Measurements from ENCODE around the gene ST14.

ST14 gene

GRCh38 chr11:130159657-130160497 is at the start of gene ST14:
ST14 (plus strand) TSS chr11:130159782; CDS start chr11:130159980, 198 bp downstream.
- H3K79me2 ChIP-seq (ENCODE audit: control insufficient read depth, insufficient read depth, low read length, unreplicated experiment), result no peaks in the 10 kb centered on the region
- H3K27ac ChIP-seq (ENCODE audit: low read depth, low read length), result no peak within 1 kb of the TSS
- H3K27me3 ChIP-seq (ENCODE audit: insufficient read depth, low read length), result peaks cover 47% of the 10 kb centered on the region
- peak within 1 kb of the TSS; percentile 69 for H3K4me3 ChIP-seq (ENCODE audit: low read depth, low read length)
- peaks cover 10% of the 10 kb centered on the region for H3K4me1 ChIP-seq (ENCODE audit: control insufficient read depth, insufficient read depth, low read length, unreplicated experiment)
- no peak within 1 kb of the TSS for H2AFZ ChIP-seq (ENCODE audit: low read length, unreplicated experiment)
- no peaks in the 10 kb centered on the region for H3K36me3 ChIP-seq (ENCODE audit: insufficient read depth, low read length)

GRCh38 chr11:130110339-130111108 is 49.1 kb upstream of the ST14 start:
- Histone ChIP-seq H3K4me3 (ENCODE audit: low read depth, low read length) (no peak overlapping the region), H3K27me3 (ENCODE audit: insufficient read depth, low read length) (no peaks in the 10 kb centered on the region), H3K36me3 (ENCODE audit: insufficient read depth, low read length) (peaks cover 13% of the 10 kb centered on the region; the same call in 1 of the 2 replicates), H3K4me1 (ENCODE audit: control insufficient read depth, insufficient read depth, low read length, unreplicated experiment) (peaks cover 4% of the 10 kb centered on the region), H3K27ac (ENCODE audit: low read depth, low read length) (no peak overlapping the region), H2AFZ (ENCODE audit: low read length, unreplicated experiment) (no peak overlapping the region), H3K79me2 (ENCODE audit: control insufficient read depth, insufficient read depth, low read length, unreplicated experiment) (peaks cover 8% of the 10 kb centered on the region)

GRCh38 chr11:130112071-130112830 is 47.3 kb upstream of the ST14 start:
- no peaks in the 10 kb centered on the region for H3K79me2 ChIP-seq (ENCODE audit: control insufficient read depth, insufficient read depth, low read length, unreplicated experiment)

GRCh38 chr11:130114281-130114680 is 45.3 kb upstream of the ST14 start:
- H3K79me2 ChIP-seq (ENCODE audit: control insufficient read depth, insufficient read depth, low read length, unreplicated experiment), result no peaks in the 10 kb centered on the region
- H2AFZ ChIP-seq (ENCODE audit: low read length, unreplicated experiment), result no peak overlapping the region
- no peak overlapping the region for H3K4me3 ChIP-seq (ENCODE audit: low read depth, low read length)
- H3K4me1 ChIP-seq (ENCODE audit: control insufficient read depth, insufficient read depth, low read length, unreplicated experiment), result peaks cover 4% of the 10 kb centered on the region
- H3K27me3 ChIP-seq (ENCODE audit: insufficient read depth, low read length), result no peaks in the 10 kb centered on the region
- H3K36me3 ChIP-seq (ENCODE audit: insufficient read depth, low read length), result peaks cover 13% of the 10 kb centered on the region; the same call in 1 of the 2 replicates
- H3K27ac ChIP-seq (ENCODE audit: low read depth, low read length), result no peak overlapping the region

More at GRCh38 chr11:130112071-130112830, 47.3 kb upstream of the ST14 start:
- Histone ChIP-seq H3K4me1 (ENCODE audit: control insufficient read depth, insufficient read depth, low read length, unreplicated experiment) (peaks cover 4% of the 10 kb centered on the region), H3K4me3 (ENCODE audit: low read depth, low read length) (no peak overlapping the region), H3K27me3 (ENCODE audit: insufficient read depth, low read length) (no peaks in the 10 kb centered on the region), H3K27ac (ENCODE audit: low read depth, low read length) (no peak overlapping the region), H3K36me3 (ENCODE audit: insufficient read depth, low read length) (peaks cover 13% of the 10 kb centered on the region; the same call in 1 of the 2 replicates), H2AFZ (ENCODE audit: low read length, unreplicated experiment) (no peak overlapping the region)

GRCh38 chr11:130114726-130115125 is 44.9 kb upstream of the ST14 start:
- Histone ChIP-seq H3K4me3 (ENCODE audit: low read depth, low read length) (no peak overlapping the region), H3K27ac (ENCODE audit: low read depth, low read length) (no peak overlapping the region), H3K4me1 (ENCODE audit: control insufficient read depth, insufficient read depth, low read length, unreplicated experiment) (peaks cover 4% of the 10 kb centered on the region), H3K27me3 (ENCODE audit: insufficient read depth, low read length) (no peaks in the 10 kb centered on the region), H3K79me2 (ENCODE audit: control insufficient read depth, insufficient read depth, low read length, unreplicated experiment) (no peaks in the 10 kb centered on the region), H3K36me3 (ENCODE audit: insufficient read depth, low read length) (peaks cover 13% of the 10 kb centered on the region; the same call in 1 of the 2 replicates), H2AFZ (ENCODE audit: low read length, unreplicated experiment) (no peak overlapping the region)

GRCh38 chr11:130115218-130115617 is 44.4 kb upstream of the ST14 start:
- Histone ChIP-seq H3K4me1 (ENCODE audit: control insufficient read depth, insufficient read depth, low read length, unreplicated experiment) (peaks cover 4% of the 10 kb centered on the region), H3K4me3 (ENCODE audit: low read depth, low read length) (no peak overlapping the region), H3K79me2 (ENCODE audit: control insufficient read depth, insufficient read depth, low read length, unreplicated experiment) (no peaks in the 10 kb centered on the region), H2AFZ (ENCODE audit: low read length, unreplicated experiment) (no peak overlapping the region), H3K27me3 (ENCODE audit: insufficient read depth, low read length) (no peaks in the 10 kb centered on the region), H3K36me3 (ENCODE audit: insufficient read depth, low read length) (peaks cover 13% of the 10 kb centered on the region; the same call in 1 of the 2 replicates), H3K27ac (ENCODE audit: low read depth, low read length) (no peak overlapping the region)

GRCh38 chr11:130118165-130118564 is 41.4 kb upstream of the ST14 start:
- Histone ChIP-seq H3K27me3 (ENCODE audit: insufficient read depth, low read length) (no peaks in the 10 kb centered on the region), H3K79me2 (ENCODE audit: control insufficient read depth, insufficient read depth, low read length, unreplicated experiment) (no peaks in the 10 kb centered on the region), H3K27ac (ENCODE audit: low read depth, low read length) (no peak overlapping the region), H3K36me3 (ENCODE audit: insufficient read depth, low read length) (peaks cover 11% of the 10 kb centered on the region; the same call in 1 of the 2 replicates), H3K4me1 (ENCODE audit: control insufficient read depth, insufficient read depth, low read length, unreplicated experiment) (peaks cover 13% of the 10 kb centered on the region), H3K4me3 (ENCODE audit: low read depth, low read length) (no peak overlapping the region), H2AFZ (ENCODE audit: low read length, unreplicated experiment) (no peak overlapping the region)

GRCh38 chr11:130118636-130119387 is 40.8 kb upstream of the ST14 start:
- Histone ChIP-seq H3K79me2 (ENCODE audit: control insufficient read depth, insufficient read depth, low read length, unreplicated experiment) (no peaks in the 10 kb centered on the region), H3K36me3 (ENCODE audit: insufficient read depth, low read length) (peaks cover 12% of the 10 kb centered on the region; the same call in 1 of the 2 replicates), H3K4me1 (ENCODE audit: control insufficient read depth, insufficient read depth, low read length, unreplicated experiment) (peaks cover 18% of the 10 kb centered on the region), H3K27ac (ENCODE audit: low read depth, low read length) (no peak overlapping the region), H3K4me3 (ENCODE audit: low read depth, low read length) (no peak overlapping the region), H3K27me3 (ENCODE audit: insufficient read depth, low read length) (no peaks in the 10 kb centered on the region), H2AFZ (ENCODE audit: low read length, unreplicated experiment) (no peak overlapping the region)

GRCh38 chr11:130120045-130120444 is 39.5 kb upstream of the ST14 start:
- Histone ChIP-seq H3K27me3 (ENCODE audit: insufficient read depth, low read length) (no peaks in the 10 kb centered on the region), H3K4me3 (ENCODE audit: low read depth, low read length) (no peak overlapping the region), H3K27ac (ENCODE audit: low read depth, low read length) (no peak overlapping the region), H3K36me3 (ENCODE audit: insufficient read depth, low read length) (peaks cover 12% of the 10 kb centered on the region; the same call in 1 of the 2 replicates), H2AFZ (ENCODE audit: low read length, unreplicated experiment) (no peak overlapping the region), H3K4me1 (ENCODE audit: control insufficient read depth, insufficient read depth, low read length, unreplicated experiment) (peaks cover 28% of the 10 kb centered on the region), H3K79me2 (ENCODE audit: control insufficient read depth, insufficient read depth, low read length, unreplicated experiment) (peaks cover 6% of the 10 kb centered on the region)

All from ACC112 (cell line).